Mononuclear cell (primary cell): Measurements from ENCODE around the gene PDZD8. TPM values are rescaled to one million over a fixed set of nuclear protein-coding genes. Genes with fewer than 3 reads are reported as not detected.

Experiments
- H3K27me3 ChIP-seq: 2 replicates; pipeline ENCODE4 v1.6.0; 2011; ENCODE audit warnings: low read length, control low read depth; ENCODE audit not compliant: insufficient read depth
- H3K4me1 ChIP-seq: 2 replicates; pipeline ENCODE4 v1.5.1; 2011; ENCODE audit warnings: mild to moderate bottlenecking, low read length, control low read depth; ENCODE audit not compliant: insufficient read depth
- H3K4me3 ChIP-seq: 2 replicates; pipeline ENCODE4 v1.5.1; 2011; ENCODE audit warnings: mild to moderate bottlenecking, low read length, moderate library complexity
- H3K9me3 ChIP-seq: 2 replicates; pipeline ENCODE4 v1.5.1; 2011; ENCODE audit warnings: low read depth, mild to moderate bottlenecking, control low read depth, low read length
- total RNA-seq: library from RNA; depleted of rRNA; stranded (reverse); fragments of >200 nt; gene quantifications from one replicate; pipeline ENCODE4 v1.2.3, GENCODE V29; 2012

The PDZD8 gene
- total RNA-seq, 1 donor, result 53.1 TPM

- Histone ChIP-seq H3K4me1 (peaks cover 33% of the 10 kb centered on the region), H3K9me3 (no peaks in the 10 kb centered on the region), H3K4me3 (no peak overlapping the region), H3K27me3 (no peaks in the 10 kb centered on the region)
These were observed 8.5 kb downstream of the PDZD8 start for GRCh38 chr10:117366741-117367140.

DNA sequence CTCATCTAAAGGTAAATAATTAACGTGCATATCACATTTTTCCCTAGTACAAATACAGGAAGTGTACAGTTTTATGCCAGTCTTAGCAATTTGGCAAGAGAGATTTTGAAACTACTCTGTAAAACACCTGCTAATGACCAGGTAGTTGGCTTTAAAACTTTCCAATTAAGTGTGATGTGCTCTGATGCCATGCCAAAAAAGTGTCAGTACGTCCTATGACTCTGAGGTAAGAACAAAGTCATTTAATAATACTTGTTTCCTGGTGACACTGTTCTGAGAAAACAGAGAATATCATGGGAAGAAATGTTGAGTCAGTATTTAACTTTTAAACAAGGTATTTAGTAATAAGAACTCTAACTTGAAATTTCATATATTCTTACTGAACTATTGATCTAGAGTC is 9.6 kb downstream of the PDZD8 start:
- Histone ChIP-seq H3K4me1 (peaks cover 26% of the 10 kb centered on the region), H3K9me3 (no peaks in the 10 kb centered on the region), H3K4me3 (no peak overlapping the region), H3K27me3 (no peaks in the 10 kb centered on the region)

DNA sequence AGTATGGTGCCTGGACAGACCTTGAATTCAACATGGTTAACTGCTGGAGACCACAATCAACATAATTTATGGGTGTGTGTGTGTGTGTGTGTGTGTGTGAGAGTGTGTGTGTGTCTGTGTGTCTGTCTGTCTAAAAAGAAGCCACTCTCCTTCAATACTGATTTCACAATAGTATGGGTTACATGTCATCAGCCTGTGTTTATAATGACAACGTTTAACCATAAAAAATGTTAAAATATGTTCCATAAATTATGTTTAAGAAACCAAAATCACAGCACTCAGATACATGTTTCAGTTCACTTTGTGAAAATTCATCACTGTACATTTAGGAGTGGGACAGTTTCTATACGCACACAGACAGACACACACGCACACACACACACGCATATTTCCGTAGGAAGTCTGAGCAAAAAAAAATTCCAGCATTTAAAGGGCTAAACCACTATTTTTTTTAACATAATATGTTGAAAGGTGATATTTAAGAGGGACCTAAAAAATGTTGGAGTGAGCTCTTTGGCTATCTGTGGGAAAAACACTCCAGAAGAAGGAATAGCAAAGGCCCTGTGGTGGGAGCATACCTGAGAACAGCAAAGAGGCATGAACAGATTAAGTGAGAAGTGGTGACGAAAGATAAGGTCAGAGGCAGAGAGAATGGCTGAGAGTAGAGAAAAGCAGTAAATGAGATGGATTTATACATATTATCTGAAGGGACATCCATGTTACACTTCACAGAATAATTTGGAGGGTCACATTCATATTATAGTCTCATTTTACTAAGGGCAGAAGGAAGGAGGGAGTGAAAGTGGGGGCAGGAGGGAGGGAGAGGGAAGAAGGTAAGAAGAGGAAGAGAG is 10.9 kb downstream of the PDZD8 start:
- Histone ChIP-seq H3K4me3 (no peak overlapping the region), H3K4me1 (peaks cover 18% of the 10 kb centered on the region), H3K9me3 (no peaks in the 10 kb centered on the region), H3K27me3 (no peaks in the 10 kb centered on the region)

DNA sequence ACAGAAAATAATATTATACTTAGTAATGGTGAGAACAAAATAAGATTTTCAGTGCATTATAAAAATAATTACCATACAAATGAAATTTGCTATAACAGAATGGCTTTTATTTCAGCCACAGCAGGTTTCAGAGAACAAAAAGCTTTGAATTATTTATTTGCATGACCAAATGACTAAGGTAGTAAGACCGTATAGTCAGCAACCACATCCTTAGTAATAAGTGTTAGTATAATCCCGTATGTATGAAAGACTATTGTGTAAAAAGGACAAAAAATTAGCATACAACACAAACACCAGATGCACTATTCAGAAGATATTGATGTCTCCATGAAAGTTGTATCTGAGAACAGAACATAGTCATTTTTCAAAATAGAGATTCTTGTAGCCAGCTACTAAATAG is 12.2 kb downstream of the PDZD8 start:
- Histone ChIP-seq H3K4me1 (peaks cover 17% of the 10 kb centered on the region), H3K4me3 (no peak overlapping the region), H3K9me3 (no peaks in the 10 kb centered on the region), H3K27me3 (no peaks in the 10 kb centered on the region)

DNA sequence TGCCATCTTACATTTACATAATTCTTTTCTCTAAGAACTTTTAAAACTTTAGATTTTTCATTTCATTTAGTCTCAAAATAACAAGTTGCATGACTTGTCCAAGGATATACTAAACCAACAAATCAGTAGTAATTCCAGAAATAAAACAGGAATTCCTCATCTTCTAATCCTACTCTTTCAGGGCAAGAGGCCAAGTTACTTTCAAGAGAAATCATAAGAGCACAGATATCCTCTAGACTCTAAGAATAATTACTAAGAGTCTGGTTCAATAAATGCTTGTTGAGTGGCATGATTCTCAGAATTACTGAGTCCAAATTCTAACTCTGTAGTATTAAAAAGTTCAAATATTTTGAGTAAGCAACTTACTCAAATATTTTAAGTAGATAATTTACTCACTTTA is 12.9 kb downstream of the PDZD8 start:
- no peaks in the 10 kb centered on the region for H3K9me3 ChIP-seq
- no peaks in the 10 kb centered on the region for H3K27me3 ChIP-seq
- peaks cover 13% of the 10 kb centered on the region for H3K4me1 ChIP-seq
- H3K4me3 ChIP-seq, result no peak overlapping the region

DNA sequence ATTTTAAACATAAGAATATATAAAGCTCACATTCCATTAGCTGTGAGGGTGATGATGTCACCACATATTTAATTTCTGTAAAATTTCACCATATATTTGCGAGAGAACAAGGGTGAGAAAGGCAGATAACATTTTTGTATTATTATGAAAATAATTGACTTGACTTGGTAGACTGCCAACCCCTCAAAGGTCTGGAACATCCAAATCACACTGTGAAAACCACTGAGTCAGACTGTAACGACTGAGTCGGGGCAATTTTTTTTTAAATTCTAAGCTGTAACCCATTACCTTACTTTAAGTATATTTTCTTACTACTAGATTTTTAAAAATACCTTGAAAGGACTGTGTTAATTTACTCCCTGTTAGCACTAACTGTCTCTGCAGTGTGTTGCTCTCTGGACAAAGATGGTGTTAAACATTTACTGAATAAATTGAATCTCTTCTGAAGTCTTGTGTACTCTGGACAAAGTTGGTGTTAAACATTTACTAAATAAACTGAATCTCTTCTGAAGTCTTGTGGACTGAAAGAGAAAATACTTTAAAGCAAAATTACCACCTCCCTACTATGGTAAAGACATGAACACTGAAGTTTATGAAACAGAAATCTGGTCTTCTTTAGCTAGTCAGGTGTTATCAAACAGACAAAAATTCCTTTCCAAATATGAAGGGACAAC is 14.1 kb downstream of the PDZD8 start:
- Histone ChIP-seq H3K27me3 (no peaks in the 10 kb centered on the region), H3K9me3 (no peaks in the 10 kb centered on the region), H3K4me1 (peaks cover 10% of the 10 kb centered on the region), H3K4me3 (no peak overlapping the region)

GRCh38 chr10:117360016-117360415 is 15.2 kb downstream of the PDZD8 start:
- no peaks in the 10 kb centered on the region for H3K27me3 ChIP-seq

GRCh38 chr10:117355072-117355471 is 20.2 kb downstream of the PDZD8 start:
- Histone ChIP-seq H3K4me3 (no peak overlapping the region), H3K4me1 (peaks cover 37% of the 10 kb centered on the region)

More at GRCh38 chr10:117360016-117360415, 15.2 kb downstream of the PDZD8 start:
- Histone ChIP-seq H3K4me3 (no peak overlapping the region), H3K9me3 (no peaks in the 10 kb centered on the region), H3K4me1 (peaks cover 15% of the 10 kb centered on the region)

GRCh38 chr10:117353684-117354083 is 21.6 kb downstream of the PDZD8 start:
- Histone ChIP-seq H3K9me3 (no peaks in the 10 kb centered on the region), H3K27me3 (no peaks in the 10 kb centered on the region), H3K4me3 (no peak overlapping the region), H3K4me1 (peaks cover 49% of the 10 kb centered on the region)

More at GRCh38 chr10:117355072-117355471, 20.2 kb downstream of the PDZD8 start:
- H3K9me3 ChIP-seq, result no peaks in the 10 kb centered on the region
- no peaks in the 10 kb centered on the region for H3K27me3 ChIP-seq

GRCh38 chr10:117352724-117353123 is 22.5 kb downstream of the PDZD8 start:
- no peak overlapping the region for H3K4me3 ChIP-seq
- no peaks in the 10 kb centered on the region for H3K27me3 ChIP-seq
- H3K4me1 ChIP-seq, result peaks cover 49% of the 10 kb centered on the region
- H3K9me3 ChIP-seq, result no peaks in the 10 kb centered on the region

GRCh38 chr10:117351996-117352395 is 23.2 kb downstream of the PDZD8 start:
- Histone ChIP-seq H3K4me1 (peaks cover 49% of the 10 kb centered on the region), H3K27me3 (no peaks in the 10 kb centered on the region), H3K4me3 (no peak overlapping the region), H3K9me3 (no peaks in the 10 kb centered on the region)

- Histone ChIP-seq H3K4me1 (peaks cover 49% of the 10 kb centered on the region), H3K4me3 (no peak overlapping the region), H3K27me3 (no peaks in the 10 kb centered on the region), H3K9me3 (no peaks in the 10 kb centered on the region)
These were observed 23.7 kb downstream of the PDZD8 start for GRCh38 chr10:117351558-117351957.

GRCh38 chr10:117350909-117351308 is 24.3 kb downstream of the PDZD8 start:
- Histone ChIP-seq H3K9me3 (no peaks in the 10 kb centered on the region), H3K4me3 (no peak overlapping the region), H3K4me1 (peaks cover 49% of the 10 kb centered on the region)

DNA sequence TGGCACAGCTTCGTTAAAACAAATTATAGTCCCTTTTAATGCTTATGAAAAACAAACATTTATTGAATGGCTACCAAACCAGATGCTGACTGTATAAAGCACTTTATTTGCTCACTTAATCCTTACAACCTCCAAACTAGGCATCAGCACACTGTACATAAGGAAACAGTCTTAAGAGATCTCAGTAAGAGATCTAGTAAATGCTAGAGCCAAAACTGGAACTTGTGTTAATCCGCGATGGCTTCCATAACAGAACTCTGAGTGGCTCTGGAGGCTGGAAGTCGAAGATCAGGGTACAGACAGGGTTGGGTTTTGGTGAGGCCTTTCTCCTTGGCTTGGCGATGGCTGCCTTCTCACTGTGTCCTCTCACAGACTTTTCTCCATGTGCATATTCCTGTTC is 27.0 kb downstream of the PDZD8 start:
- peaks cover 43% of the 10 kb centered on the region for H3K4me1 ChIP-seq

More at GRCh38 chr10:117350909-117351308, 24.3 kb downstream of the PDZD8 start:
- H3K27me3 ChIP-seq, result no peaks in the 10 kb centered on the region

GRCh38 chr10:117346574-117346973 is 28.7 kb downstream of the PDZD8 start:
- Histone ChIP-seq H3K4me3 (no peak overlapping the region), H3K9me3 (no peaks in the 10 kb centered on the region), H3K27me3 (no peaks in the 10 kb centered on the region), H3K4me1 (peaks cover 38% of the 10 kb centered on the region)

More for the DNA sequence above, 27.0 kb downstream of the PDZD8 start:
- H3K4me3 ChIP-seq, result no peak overlapping the region
- no peaks in the 10 kb centered on the region for H3K9me3 ChIP-seq
- no peaks in the 10 kb centered on the region for H3K27me3 ChIP-seq
